Left kidney (tissue), 1 donor: ENCODE measurements around the gene MTCP1. TPM values are rescaled to one million over a fixed set of nuclear protein-coding genes. Genes with fewer than 3 reads are reported as not detected.

Experiments
- polyA plus RNA-seq: library from polyadenylated mRNA; unstranded; fragments of 120-200 nt; gene quantifications from one replicate; pipeline ENCODE4 v1.2.1, GENCODE V29; 2013; ENCODE audit not compliant: insufficient read length

The MTCP1 gene
- polyA plus RNA-seq, 1 donor: 26.7 TPM

Other genes starting within 250 kb of the MTCP1 start
- gene SMIM9, start 236.5 kb downstream of the MTCP1 start, polyA plus RNA-seq: not detected
- gene F8A1, start 184.8 kb downstream of the MTCP1 start, polyA plus RNA-seq: 26.1 TPM
- gene F8, start 48.4 kb downstream of the MTCP1 start, polyA plus RNA-seq: 13.0 TPM
- 109 TPM for gene FUNDC2, start 44.3 kb downstream of the MTCP1 start, polyA plus RNA-seq
- gene CMC4, start within 50 bp of the MTCP1 start, polyA plus RNA-seq: 5.5 TPM
- gene BRCC3, start 372 bp upstream of the MTCP1 start, polyA plus RNA-seq: 32.6 TPM
- gene VBP1, start 145.3 kb upstream of the MTCP1 start, polyA plus RNA-seq: 84.8 TPM
- 4.0 TPM for gene RAB39B, start 193.4 kb upstream of the MTCP1 start, polyA plus RNA-seq